Calu3 (cell line): ENCODE measurements around the gene LMNB1. TPM values are rescaled to one million over a fixed set of nuclear protein-coding genes. Genes with fewer than 3 reads are reported as not detected.
"Not testable (repeated sequence)": the region's sequence is repeated elsewhere in the genome, so short reads cannot be mapped to it uniquely, and the experiment has no call there.

Source experiments
- BruUV-seq: library from RNA; stranded (reverse); fragments of 400-500 nt; replicated peaks from 2 replicates; lab custom pipeline; 2021; lab: Mats Ljungman, UMichigan
- CTCF ChIA-PET: fragments of 300-600 bp; sonication (Branson Sonifier 250); formaldehyde crosslinking; loops from one replicate; lab custom pipeline; 2022; ENCODE audit warnings: antibody characterized with exemption; lab: Charles Lee
- DNase-seq: peaks from one replicate; pipeline ENCODE4 v3.0.0; 2022
- H3K27ac Mint-ChIP-seq: one replicate; pipeline ENCODE4 v1.8.0; 2022; ENCODE audit warnings: mixed read lengths; ENCODE audit not compliant: unreplicated experiment
- H3K27me3 Mint-ChIP-seq: one replicate; pipeline ENCODE4 v1.8.0; 2022; ENCODE audit warnings: mixed read lengths; ENCODE audit not compliant: unreplicated experiment
- H3K36me3 Mint-ChIP-seq: one replicate; pipeline ENCODE4 v1.8.0; 2022; ENCODE audit warnings: mild to moderate bottlenecking, moderate library complexity, mixed read lengths; ENCODE audit not compliant: insufficient read depth, unreplicated experiment
- H3K4me1 Mint-ChIP-seq: one replicate; pipeline ENCODE4 v1.8.0; 2022; ENCODE audit warnings: mild to moderate bottlenecking, low read depth, mixed read lengths; ENCODE audit not compliant: unreplicated experiment
- H3K4me3 Mint-ChIP-seq: one replicate; pipeline ENCODE4 v1.8.0; 2022; ENCODE audit warnings: mild to moderate bottlenecking, low read depth, moderate library complexity, mixed read lengths; ENCODE audit not compliant: unreplicated experiment
- H3K9me3 Mint-ChIP-seq: one replicate; pipeline ENCODE4 v1.8.0; 2022; ENCODE audit warnings: low read depth, mixed read lengths; ENCODE audit not compliant: unreplicated experiment
- intact Hi-C: fragments of 100-400 bp; cut with micrococcal nuclease; formaldehyde crosslinking; loops from one replicate; pipeline ENCODE4 v1.10.0; 2022; ENCODE audit not compliant: unreplicated experiment
- total RNA-seq: library from RNA; stranded (reverse); gene quantifications from 2 replicates; pipeline ENCODE4 v1.2.3, GENCODE V29; 2022
- TF ChIP-seq, protein P1 (sequence below): fragments of 200-600 bp; IDR thresholded peaks from one replicate; pipeline ENCODE4 v1.8.0; 2022; ENCODE audit warnings: antibody characterized with exemption; ENCODE audit not compliant: unreplicated experiment

Gene LMNB1
- total RNA-seq, 1 experiment from 2014 or later = 153 TPM

DNA sequence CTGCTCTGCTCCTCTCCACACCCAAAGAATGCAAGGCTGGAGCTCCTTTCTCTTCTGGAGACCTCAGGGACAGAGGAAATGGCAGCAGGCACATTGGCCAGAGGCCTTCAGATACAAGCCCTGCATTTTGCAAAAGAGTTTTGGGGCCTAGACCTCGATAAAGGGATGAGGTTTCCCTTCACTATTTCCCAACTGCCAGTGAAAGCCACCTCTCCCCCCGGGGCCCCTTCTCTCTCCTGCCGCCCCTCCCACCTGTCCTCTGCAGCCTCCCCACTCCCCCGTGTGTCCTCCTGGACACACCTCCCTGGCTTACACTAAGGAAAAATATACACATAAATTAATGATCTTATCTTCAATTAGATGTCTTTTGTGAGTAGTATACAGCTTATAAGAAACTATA lies 21.3 kb upstream of the LMNB1 start:
- peaks cover 9% of the 10 kb centered on the region for H3K4me1 Mint-ChIP-seq
- DNase-seq = no peak
- H3K4me3 Mint-ChIP-seq = no peak overlapping the region
- no peaks in the 10 kb centered on the region for H3K36me3 Mint-ChIP-seq
- intact Hi-C loops = no loop called here
- BruUV-seq = no TSS peak
- no peak overlapping the region for H3K27ac Mint-ChIP-seq
- H3K9me3 Mint-ChIP-seq = no peaks in the 10 kb centered on the region
- TF ChIP-seq, protein P1, sequence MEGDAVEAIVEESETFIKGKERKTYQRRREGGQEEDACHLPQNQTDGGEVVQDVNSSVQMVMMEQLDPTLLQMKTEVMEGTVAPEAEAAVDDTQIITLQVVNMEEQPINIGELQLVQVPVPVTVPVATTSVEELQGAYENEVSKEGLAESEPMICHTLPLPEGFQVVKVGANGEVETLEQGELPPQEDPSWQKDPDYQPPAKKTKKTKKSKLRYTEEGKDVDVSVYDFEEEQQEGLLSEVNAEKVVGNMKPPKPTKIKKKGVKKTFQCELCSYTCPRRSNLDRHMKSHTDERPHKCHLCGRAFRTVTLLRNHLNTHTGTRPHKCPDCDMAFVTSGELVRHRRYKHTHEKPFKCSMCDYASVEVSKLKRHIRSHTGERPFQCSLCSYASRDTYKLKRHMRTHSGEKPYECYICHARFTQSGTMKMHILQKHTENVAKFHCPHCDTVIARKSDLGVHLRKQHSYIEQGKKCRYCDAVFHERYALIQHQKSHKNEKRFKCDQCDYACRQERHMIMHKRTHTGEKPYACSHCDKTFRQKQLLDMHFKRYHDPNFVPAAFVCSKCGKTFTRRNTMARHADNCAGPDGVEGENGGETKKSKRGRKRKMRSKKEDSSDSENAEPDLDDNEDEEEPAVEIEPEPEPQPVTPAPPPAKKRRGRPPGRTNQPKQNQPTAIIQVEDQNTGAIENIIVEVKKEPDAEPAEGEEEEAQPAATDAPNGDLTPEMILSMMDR = no peak
- CTCF ChIA-PET = no interaction called here
- no peaks in the 10 kb centered on the region for H3K27me3 Mint-ChIP-seq

DNA sequence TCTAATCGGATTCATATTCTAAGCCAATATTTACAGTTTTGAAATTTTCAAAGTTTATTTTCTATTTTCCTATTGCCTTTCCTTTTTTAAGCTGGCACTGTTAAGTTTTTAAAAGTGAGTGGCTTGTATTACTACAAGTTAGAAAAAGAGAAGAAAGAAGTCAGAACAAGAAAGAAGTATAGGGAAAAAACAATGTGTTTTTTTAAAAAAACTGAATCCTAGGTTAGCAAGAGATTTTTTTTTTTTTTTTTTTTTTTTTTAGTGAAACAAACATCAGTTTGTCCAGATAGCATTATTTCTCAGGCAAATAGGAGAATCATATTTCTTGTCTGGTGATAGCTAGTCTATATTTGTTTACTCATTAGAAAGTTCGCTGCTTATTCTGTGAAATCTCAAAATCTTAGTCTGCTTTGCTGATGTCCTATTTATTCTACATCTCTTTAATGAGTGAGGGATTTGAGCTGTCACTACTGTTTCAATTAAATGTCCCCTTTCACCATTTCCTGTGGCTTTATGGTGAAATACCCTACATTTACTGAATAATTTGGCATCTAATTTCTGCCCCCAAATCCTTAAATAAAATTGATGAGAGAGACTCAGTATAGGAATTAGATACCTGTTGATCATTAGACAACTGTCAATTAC lies 19.1 kb upstream of the LMNB1 start:
- no peaks in the 10 kb centered on the region for H3K27me3 Mint-ChIP-seq
- intact Hi-C loops = no loop called here
- BruUV-seq = no TSS peak
- H3K27ac Mint-ChIP-seq = no peak overlapping the region
- no peaks in the 10 kb centered on the region for H3K9me3 Mint-ChIP-seq
- no peak overlapping the region for H3K4me3 Mint-ChIP-seq
- TF ChIP-seq, protein P1 = no peak
- CTCF ChIA-PET = interaction anchor here (0.5 to 0.6 kb wide), 2 partner anchors 22 to 1576 kb away, joined by 3 read pairs; no protein-coding TSS in a partner anchor
- no peaks in the 10 kb centered on the region for H3K36me3 Mint-ChIP-seq
- DNase-seq = no peak
- H3K4me1 Mint-ChIP-seq = peaks cover 9% of the 10 kb centered on the region

DNA sequence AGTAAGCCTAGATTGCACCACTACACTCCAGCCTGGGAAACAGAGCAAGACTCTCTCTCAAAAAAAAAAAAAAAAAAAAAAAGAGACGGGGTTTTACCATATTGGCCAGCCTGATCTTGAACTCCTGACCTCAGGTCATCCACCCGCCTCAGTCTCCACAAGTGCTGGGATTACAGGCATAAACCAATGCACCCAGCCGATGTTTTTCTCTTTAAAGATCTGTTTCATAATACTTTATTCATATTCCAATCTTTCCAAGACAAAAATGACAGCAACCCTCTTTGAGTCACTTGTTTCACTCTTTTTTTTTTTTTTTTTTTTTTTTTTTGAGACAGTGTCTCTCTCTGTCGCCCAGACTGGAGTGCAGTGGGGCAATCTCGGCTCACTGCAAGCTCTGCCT lies 13.6 kb upstream of the LMNB1 start:
- intact Hi-C loops = no loop called here
- TF ChIP-seq, protein P1 = no peak
- no peaks in the 10 kb centered on the region for H3K27me3 Mint-ChIP-seq
- DNase-seq = no peak
- no peaks in the 10 kb centered on the region for H3K36me3 Mint-ChIP-seq
- no peak overlapping the region for H3K4me3 Mint-ChIP-seq
- H3K27ac Mint-ChIP-seq = no peak overlapping the region
- no TSS peak for BruUV-seq
- H3K4me1 Mint-ChIP-seq = peaks cover 9% of the 10 kb centered on the region
- CTCF ChIA-PET = no interaction called here
- H3K9me3 Mint-ChIP-seq = no peaks in the 10 kb centered on the region

DNA sequence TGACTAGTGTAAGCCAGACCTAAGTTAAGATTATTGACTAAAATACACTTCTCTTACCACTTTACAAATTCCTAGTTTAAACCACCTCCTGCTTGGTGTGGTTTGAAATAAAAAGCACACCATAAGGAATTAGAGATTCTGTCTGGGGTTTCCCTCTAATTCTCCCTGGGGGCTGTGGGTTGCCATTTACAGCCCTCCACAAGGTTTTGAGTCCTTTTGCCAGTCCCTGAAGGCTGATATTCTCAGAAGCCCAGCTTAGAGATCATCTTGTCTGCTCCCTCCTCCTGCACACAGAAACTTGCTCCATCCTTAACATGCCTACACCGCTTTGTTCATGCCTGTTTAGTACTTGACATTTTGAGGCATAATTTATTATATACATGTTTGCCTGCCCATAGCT lies 7.2 kb upstream of the LMNB1 start:
- DNase-seq = no peak
- H3K27ac Mint-ChIP-seq = no peak overlapping the region
- no TSS peak for BruUV-seq
- TF ChIP-seq, protein P1 = no peak
- H3K27me3 Mint-ChIP-seq = no peaks in the 10 kb centered on the region
- intact Hi-C loops = loop anchor here (10.0 kb wide), 1 partner anchor 425 kb away; no protein-coding TSS in a partner anchor
- no peaks in the 10 kb centered on the region for H3K4me1 Mint-ChIP-seq
- CTCF ChIA-PET = no interaction called here
- H3K36me3 Mint-ChIP-seq = no peaks in the 10 kb centered on the region
- H3K9me3 Mint-ChIP-seq = no peaks in the 10 kb centered on the region
- no peak overlapping the region for H3K4me3 Mint-ChIP-seq

DNA sequence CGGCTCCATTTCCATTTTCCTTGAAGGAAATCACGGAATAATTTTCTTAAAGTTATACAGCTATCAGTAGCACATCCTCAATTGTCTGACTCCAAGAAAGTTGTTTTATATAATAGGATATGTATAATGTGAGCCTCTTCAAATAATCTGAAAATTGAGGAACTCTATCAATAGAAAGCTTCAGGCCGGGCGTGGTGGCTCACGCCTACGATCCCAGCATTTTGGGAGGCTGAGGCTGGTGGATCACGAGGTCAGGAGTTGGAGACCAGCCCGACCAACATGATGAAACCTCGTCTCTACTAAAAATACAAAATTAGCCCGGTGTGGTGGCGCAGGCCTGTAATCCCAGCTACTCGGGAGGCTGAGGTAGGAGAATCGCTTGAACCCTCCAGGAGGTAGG lies 3.4 kb upstream of the LMNB1 start:
- H3K4me3 Mint-ChIP-seq, BruUV-seq, CTCF ChIA-PET, H3K4me1 Mint-ChIP-seq, H3K27me3 Mint-ChIP-seq, H3K9me3 Mint-ChIP-seq, H3K27ac Mint-ChIP-seq, DNase-seq: not testable (repeated sequence)
- H3K36me3 Mint-ChIP-seq = peaks cover 32% of the 10 kb centered on the region
- intact Hi-C loops = loop anchor here (10.0 kb wide), 1 partner anchor 429 kb away; no protein-coding TSS in a partner anchor

DNA sequence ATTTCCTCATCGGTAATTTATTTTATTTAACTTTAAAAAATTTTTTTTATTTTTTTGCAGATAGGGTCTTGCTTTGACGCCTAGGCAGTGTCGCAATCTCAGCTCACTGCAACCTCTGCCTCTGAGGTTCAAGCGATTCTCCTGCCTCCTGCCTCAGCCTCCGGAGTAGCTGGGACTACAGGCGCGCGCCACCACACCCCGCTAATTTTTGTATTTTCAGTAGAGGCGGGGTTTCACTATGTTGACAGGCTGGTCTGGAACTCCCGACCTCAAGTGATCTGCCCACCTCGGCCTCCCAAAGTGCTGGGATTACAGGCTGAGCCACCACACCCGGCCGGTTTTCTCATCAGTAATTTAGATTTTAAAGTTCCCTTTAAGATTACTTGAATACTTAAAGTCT lies 2.3 kb upstream of the LMNB1 start:
- DNase-seq, H3K27ac Mint-ChIP-seq, BruUV-seq, CTCF ChIA-PET, H3K9me3 Mint-ChIP-seq, H3K4me3 Mint-ChIP-seq, H3K4me1 Mint-ChIP-seq, H3K27me3 Mint-ChIP-seq: not testable (repeated sequence)
- peaks cover 42% of the 10 kb centered on the region for H3K36me3 Mint-ChIP-seq
- intact Hi-C loops = loop anchor here (10.0 kb wide), 1 partner anchor 430 kb away; no protein-coding TSS in a partner anchor
